ENCODE results near the gene PI4KA.

DNA sequence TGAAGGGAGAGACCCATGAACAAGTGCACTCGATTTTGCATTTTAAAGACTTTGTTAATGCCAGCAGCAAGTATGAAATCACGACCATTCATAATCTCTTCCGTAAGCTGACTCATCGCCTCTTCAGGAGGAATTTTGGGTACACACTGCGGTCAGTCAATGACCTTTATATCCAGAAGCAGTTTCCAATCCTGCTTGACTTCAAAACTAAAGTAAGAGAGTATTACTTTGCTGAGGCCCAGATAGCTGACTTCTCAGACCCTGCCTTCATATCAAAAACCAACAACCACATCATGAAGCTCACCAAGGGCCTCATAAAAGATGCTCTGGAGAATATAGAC, 78.8 kb downstream of the PI4KA start:
- TF ChIP-seq, protein P1, sequence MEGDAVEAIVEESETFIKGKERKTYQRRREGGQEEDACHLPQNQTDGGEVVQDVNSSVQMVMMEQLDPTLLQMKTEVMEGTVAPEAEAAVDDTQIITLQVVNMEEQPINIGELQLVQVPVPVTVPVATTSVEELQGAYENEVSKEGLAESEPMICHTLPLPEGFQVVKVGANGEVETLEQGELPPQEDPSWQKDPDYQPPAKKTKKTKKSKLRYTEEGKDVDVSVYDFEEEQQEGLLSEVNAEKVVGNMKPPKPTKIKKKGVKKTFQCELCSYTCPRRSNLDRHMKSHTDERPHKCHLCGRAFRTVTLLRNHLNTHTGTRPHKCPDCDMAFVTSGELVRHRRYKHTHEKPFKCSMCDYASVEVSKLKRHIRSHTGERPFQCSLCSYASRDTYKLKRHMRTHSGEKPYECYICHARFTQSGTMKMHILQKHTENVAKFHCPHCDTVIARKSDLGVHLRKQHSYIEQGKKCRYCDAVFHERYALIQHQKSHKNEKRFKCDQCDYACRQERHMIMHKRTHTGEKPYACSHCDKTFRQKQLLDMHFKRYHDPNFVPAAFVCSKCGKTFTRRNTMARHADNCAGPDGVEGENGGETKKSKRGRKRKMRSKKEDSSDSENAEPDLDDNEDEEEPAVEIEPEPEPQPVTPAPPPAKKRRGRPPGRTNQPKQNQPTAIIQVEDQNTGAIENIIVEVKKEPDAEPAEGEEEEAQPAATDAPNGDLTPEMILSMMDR (IDR thresholded peaks at IDR 0.05): no peak
- no peak for TF ChIP-seq POLR2A (IDR thresholded peaks at IDR 0.05)
